Left ventricle myocardium superior (tissue), 1 donor: ENCODE results near the gene CD46. TPM values are rescaled to one million over a fixed set of nuclear protein-coding genes. Genes with fewer than 3 reads are reported as not detected.
A peak's percentile ranks its signal among the peaks of the same experiment; 100 is the strongest.
"Not testable (repeated sequence)": the region's sequence is repeated elsewhere in the genome, so short reads cannot be mapped to it uniquely, and the experiment has no call there.

Experiments
- ATAC-seq: fragments of 200-7000 bp; cut with Tn5 transposase; one replicate; pipeline ENCODE4 v1.9.1; 2020; ENCODE audit warnings: mild to moderate bottlenecking, moderate library complexity
- DNase-seq: peaks from one replicate; pipeline ENCODE4 v3.0.0-alpha.2; 2020
- intact Hi-C: fragments of 100-400 bp; cut with micrococcal nuclease; formaldehyde crosslinking; loops from one replicate; pipeline ENCODE4 v1.11.0; 2022
- total RNA-seq: library from RNA; stranded (reverse); fragmentation: NEBNext Ultra II Directional; extraction: Animal tissue kit (Norgen Biotek cat#: 25700); gene quantifications from one replicate; pipeline ENCODE4 v1.2.1, GENCODE V29; 2021
- donor health status: DM: no; HTN: yes; CAD: no; lungs with severe emphysema.

Gene CD46
- total RNA-seq, 1 donor from 2014 or later: 113 TPM

- no peak for ATAC-seq
- intact Hi-C loops: no loop called here
- no peak for DNase-seq
These were observed 2.9 kb upstream of the CD46 start for GRCh38 chr1:207748737-207749528.

GRCh38 chr1:207750631-207751305, 1.1 kb upstream of the CD46 start:
- ATAC-seq (no peak), DNase-seq (no peak)
- intact Hi-C loops: no loop called here

- ATAC-seq, intact Hi-C loops, DNase-seq: not testable (repeated sequence)
These were observed 428 bp upstream of the CD46 start for GRCh38 chr1:207751463-207751789.

GRCh38 chr1:207752456-207752998, 673 bp downstream of the CD46 start:
- intact Hi-C loops: no loop called here

GRCh38 chr1:207753611-207754010, 1.8 kb downstream of the CD46 start:
- ATAC-seq: no peak
- intact Hi-C loops: no loop called here

More at GRCh38 chr1:207752456-207752998, 673 bp downstream of the CD46 start:
- peak; percentile 47 for ATAC-seq
- peak; percentile 45 for DNase-seq

GRCh38 chr1:207754011-207754410, 2.2 kb downstream of the CD46 start:
- ATAC-seq: no peak
- intact Hi-C loops: no loop called here
- DNase-seq: no peak

More at GRCh38 chr1:207753611-207754010, 1.8 kb downstream of the CD46 start:
- no peak for DNase-seq

GRCh38 chr1:207754974-207755700, 3.3 kb downstream of the CD46 start:
- intact Hi-C loops: no loop called here
- DNase-seq: no peak
- ATAC-seq: no peak

- ATAC-seq: no peak
- intact Hi-C loops: no loop called here
- DNase-seq: no peak
These were observed 4.2 kb downstream of the CD46 start for GRCh38 chr1:207755846-207756693.

- no peak for ATAC-seq
- intact Hi-C loops: no loop called here
- no peak for DNase-seq
These were observed 10.8 kb downstream of the CD46 start for GRCh38 chr1:207762622-207763021.

GRCh38 chr1:207763091-207763490, 11.2 kb downstream of the CD46 start:
- DNase-seq (no peak), ATAC-seq (no peak)
- intact Hi-C loops: no loop called here

- DNase-seq (no peak), ATAC-seq (no peak)
- intact Hi-C loops: no loop called here
These were observed 12.1 kb downstream of the CD46 start for GRCh38 chr1:207763972-207764371.

GRCh38 chr1:207766569-207766968, 14.7 kb downstream of the CD46 start:
- intact Hi-C loops: no loop called here
- DNase-seq: no peak
- ATAC-seq: no peak

- ATAC-seq, intact Hi-C loops, DNase-seq: not testable (repeated sequence)
These were observed 18.7 kb downstream of the CD46 start for GRCh38 chr1:207770514-207770913.

- ATAC-seq, intact Hi-C loops, DNase-seq: not testable (repeated sequence)
These were observed 24.2 kb downstream of the CD46 start for GRCh38 chr1:207776045-207776444.

- ATAC-seq, DNase-seq, intact Hi-C loops: not testable (repeated sequence)
These were observed 25.6 kb downstream of the CD46 start for GRCh38 chr1:207777412-207777811.

- intact Hi-C loops: no loop called here
- ATAC-seq: no peak
- DNase-seq: no peak
These were observed 27.2 kb downstream of the CD46 start for GRCh38 chr1:207779008-207779407.

GRCh38 chr1:207781312-207781711, 29.5 kb downstream of the CD46 start:
- ATAC-seq (no peak), DNase-seq (no peak)
- intact Hi-C loops: no loop called here

GRCh38 chr1:207787776-207788175, 35.9 kb downstream of the CD46 start:
- intact Hi-C loops: no loop called here
- ATAC-seq: no peak
- DNase-seq: no peak

GRCh38 chr1:207789386-207789785, 37.5 kb downstream of the CD46 start:
- ATAC-seq (no peak), DNase-seq (no peak)
- intact Hi-C loops: no loop called here
